Measurements from ENCODE around the gene NAPA. TPM values are rescaled to one million over a fixed set of nuclear protein-coding genes. Genes with fewer than 3 reads are reported as not detected.

Gene NAPA
- total RNA-seq (2022; extraction: Qiagen RNA extraction; ENCODE audit: low read depth) = 79.9 to 112 TPM (median 91.8 TPM) in 5 replicates

GRCh38 chr19:47514869-47515588 lies at the start of gene NAPA:
TSS of gene NAPA (minus strand) at chr19:47515063. CDS start at chr19:47514940, 123 bp downstream.

GRCh38 chr19:47483800-47484690 lies 30.8 kb downstream of the NAPA start, which contains the start of gene KPTN:
TSS of gene KPTN (minus strand) at chr19:47484219. CDS start at chr19:47484160, 59 bp downstream.

GRCh38 chr19:47471733-47472457 lies 43.0 kb downstream of the NAPA start, which contains the start of gene SLC8A2:
TSS of gene SLC8A2 (minus strand) at chr19:47471893. CDS start at chr19:47466403, 5,490 bp downstream.

Other genes starting within 250 kb of the NAPA start
- 3.9 to 11.7 TPM (median 10.7 TPM) in 5 replicates for gene INAFM1, start 240.2 kb downstream of the NAPA start, total RNA-seq (2022; extraction: Qiagen RNA extraction; ENCODE audit: low read depth)
- 0.91 to 2.3 TPM (median 1.9 TPM) in 5 replicates for gene C5AR1, start 205.2 kb downstream of the NAPA start, total RNA-seq (2022; extraction: Qiagen RNA extraction; ENCODE audit: low read depth)
- 1.0 to 2.6 TPM (median 1.5 TPM) in 5 replicates for gene C5AR2, start 182.9 kb downstream of the NAPA start, total RNA-seq (2022; extraction: Qiagen RNA extraction; ENCODE audit: low read depth)
- gene DHX34, start 165.7 kb downstream of the NAPA start, total RNA-seq (2022; extraction: Qiagen RNA extraction; ENCODE audit: low read depth) = 22.8 to 35.5 TPM (median 34.0 TPM) in 5 replicates
- 27.7 to 39.5 TPM (median 34.3 TPM) in 5 replicates for gene MEIS3, start 95.5 kb downstream of the NAPA start, total RNA-seq (2022; extraction: Qiagen RNA extraction; ENCODE audit: low read depth)
- 0.26 to 0.44 TPM (median 0.35 TPM) in 5 replicates for gene SLC8A2, start 43.2 kb downstream of the NAPA start, total RNA-seq (2022; extraction: Qiagen RNA extraction; ENCODE audit: low read depth)
- 16.1 to 27.2 TPM (median 20.3 TPM) in 5 replicates for gene KPTN, start 30.8 kb downstream of the NAPA start, total RNA-seq (2022; extraction: Qiagen RNA extraction; ENCODE audit: low read depth)
- gene ZNF541, start 58.1 kb upstream of the NAPA start, total RNA-seq (2022; extraction: Qiagen RNA extraction; ENCODE audit: low read depth) = not detected in 5 replicates
- gene BICRA, start 94.1 kb upstream of the NAPA start, total RNA-seq (2022; extraction: Qiagen RNA extraction; ENCODE audit: low read depth) = 10.4 to 16.1 TPM (median 13.6 TPM) in 5 replicates
- 107 to 145 TPM (median 121 TPM) in 5 replicates for gene EHD2, start 198.4 kb upstream of the NAPA start, total RNA-seq (2022; extraction: Qiagen RNA extraction; ENCODE audit: low read depth)
- 248 to 294 TPM (median 261 TPM) in 5 replicates for gene NOP53, start 230.5 kb upstream of the NAPA start, total RNA-seq (2022; extraction: Qiagen RNA extraction; ENCODE audit: low read depth)

All from A549 treated with RU486 at 1 μM for 4 hours (cell line).